Right ventricle myocardium inferior (tissue), 1 donor: ENCODE results near the gene C5orf63. TPM values are rescaled to one million over a fixed set of nuclear protein-coding genes. Genes with fewer than 3 reads are reported as not detected.
"Not testable (repeated sequence)": the region's sequence is repeated elsewhere in the genome, so short reads cannot be mapped to it uniquely, and the experiment has no call there.

ENCODE experiments used
- ATAC-seq: fragments of 200-7000 bp; cut with Tn5 transposase; one replicate; pipeline ENCODE4 v1.9.1; 2020; ENCODE audit warnings: mild to moderate bottlenecking, moderate library complexity
- DNase-seq: peaks from one replicate; pipeline ENCODE4 v3.0.0; 2021; ENCODE audit errors: missing footprints
- intact Hi-C: fragments of 100-400 bp; cut with DNase I; formaldehyde crosslinking; loops from one replicate; pipeline ENCODE4 v1.11.0; 2022
- total RNA-seq: library from RNA; stranded (reverse); fragmentation: NEBNext Ultra II Directional; extraction: Animal tissue kit (Norgen Biotek cat#: 25700); gene quantifications from one replicate; pipeline ENCODE4 v1.2.1, GENCODE V29; 2021
- donor health status: DM: no; HTN: yes; CAD: no; lungs with severe emphysema.

The C5orf63 gene
- total RNA-seq, 1 donor from 2014 or later = 11.4 TPM

- DNase-seq = no peak
- ATAC-seq = no peak
- intact Hi-C loops = no loop called here
Observed at GRCh38 chr5:127079994-127080491, 6.7 kb upstream of the C5orf63 start.

GRCh38 chr5:127077366-127077765 lies 4.1 kb upstream of the C5orf63 start:
- intact Hi-C loops = no loop called here

GRCh38 chr5:127076315-127077129 lies 3.2 kb upstream of the C5orf63 start:
- DNase-seq (no peak), ATAC-seq (no peak)
- intact Hi-C loops = no loop called here

More at GRCh38 chr5:127077366-127077765, 4.1 kb upstream of the C5orf63 start:
- ATAC-seq (no peak), DNase-seq (no peak)

- ATAC-seq = no peak
- DNase-seq = no peak
- intact Hi-C loops = loop anchor here (5.0 kb wide), 1 partner anchor 37 kb away; no protein-coding TSS in a partner anchor
Observed at GRCh38 chr5:127074466-127074865, 1.2 kb upstream of the C5orf63 start.

GRCh38 chr5:127070243-127070642 lies 3.1 kb downstream of the C5orf63 start:
- no peak for DNase-seq
- intact Hi-C loops = loop anchor here (5.0 kb wide), 1 partner anchor 33 kb away; no protein-coding TSS in a partner anchor
- ATAC-seq = no peak

GRCh38 chr5:127068493-127069214 lies 4.6 kb downstream of the C5orf63 start:
- DNase-seq = no peak
- intact Hi-C loops = no loop called here
- no peak for ATAC-seq

- DNase-seq (no peak), ATAC-seq (no peak)
- intact Hi-C loops = no loop called here
Observed at GRCh38 chr5:127066721-127067120, 6.6 kb downstream of the C5orf63 start.

- intact Hi-C loops = no loop called here
- no peak for DNase-seq
- ATAC-seq = no peak
Observed at GRCh38 chr5:127064253-127064840, 9.0 kb downstream of the C5orf63 start.

- ATAC-seq (no peak), DNase-seq (no peak)
- intact Hi-C loops = no loop called here
Observed at GRCh38 chr5:127063257-127063913, 9.9 kb downstream of the C5orf63 start.

- intact Hi-C loops = no loop called here
- DNase-seq (no peak), ATAC-seq (no peak)
Observed at GRCh38 chr5:127061956-127062355, 11.3 kb downstream of the C5orf63 start.

GRCh38 chr5:127061537-127061936 lies 11.8 kb downstream of the C5orf63 start:
- DNase-seq (no peak), ATAC-seq (no peak)
- intact Hi-C loops = no loop called here

GRCh38 chr5:127060470-127060985 lies 12.8 kb downstream of the C5orf63 start:
- intact Hi-C loops = no loop called here
- DNase-seq (no peak), ATAC-seq (no peak)

GRCh38 chr5:127056896-127057295 lies 16.4 kb downstream of the C5orf63 start:
- DNase-seq (no peak), ATAC-seq (no peak)
- intact Hi-C loops = no loop called here

- intact Hi-C loops = no loop called here
- DNase-seq = no peak
- ATAC-seq = no peak
Observed at GRCh38 chr5:127055880-127056653, 17.2 kb downstream of the C5orf63 start.

- ATAC-seq, intact Hi-C loops, DNase-seq: not testable (repeated sequence)
Observed at GRCh38 chr5:127053551-127053950, 19.8 kb downstream of the C5orf63 start.

GRCh38 chr5:127053049-127053448 lies 20.3 kb downstream of the C5orf63 start:
- ATAC-seq = no peak
- DNase-seq = no peak
- intact Hi-C loops = no loop called here

- intact Hi-C loops = no loop called here
- no peak for ATAC-seq
- no peak for DNase-seq
Observed at GRCh38 chr5:127051591-127051990, 21.7 kb downstream of the C5orf63 start.
